WERI-Rb-1 (cell line): ENCODE measurements around the gene GNAS.
A peak's percentile ranks its signal among the peaks of the same experiment; 100 is the strongest.

Source experiments
- DNase-seq: peaks from one replicate; pipeline ENCODE4 v3.0.0-alpha.2; 2020
- H3K27ac ChIP-seq: fragments of 250-450 bp; sonication (Bioruptor Pico); 2 replicates; pipeline ENCODE4 v1.5.1; 2020; ENCODE audit warnings: mild to moderate bottlenecking, moderate library complexity
- H3K27me3 ChIP-seq: fragments of 250-450 bp; sonication (Bioruptor Pico); 2 replicates; pipeline ENCODE4 v1.5.1; 2021; ENCODE audit warnings: mild to moderate bottlenecking, low read depth, moderate library complexity; ENCODE audit not compliant: insufficient read depth, severe bottlenecking
- H3K36me3 ChIP-seq: fragments of 250-450 bp; sonication (Bioruptor Pico); 2 replicates; pipeline ENCODE4 v1.5.1; 2020; ENCODE audit warnings: mild to moderate bottlenecking, moderate library complexity
- H3K4me3 ChIP-seq: 2 replicates; pipeline ENCODE4 v1.5.1; 2011; ENCODE audit warnings: low read depth, mild to moderate bottlenecking, control low read depth, low read length
- H3K9me3 ChIP-seq: fragments of 250-450 bp; sonication (Bioruptor Pico); 2 replicates; pipeline ENCODE4 v1.5.1; 2021; ENCODE audit warnings: mild to moderate bottlenecking, moderate library complexity; ENCODE audit not compliant: severe bottlenecking
- TF ChIP-seq, protein P1 (sequence below): IDR thresholded peaks from 2 replicates; pipeline ENCODE4 v1.5.1; 2011; ENCODE audit warnings: low read depth, mild to moderate bottlenecking, control low read depth, inconsistent platforms, low read length

The GNAS gene

GRCh38 chr20:58842276-58842675 is 10.2 kb upstream of the GNAS start:
- Histone ChIP-seq H3K9me3 (no peaks in the 10 kb centered on the region), H3K27me3 (peaks cover 68% of the 10 kb centered on the region)

GRCh38 chr20:58843128-58843556 is 9.4 kb upstream of the GNAS start:
- peaks cover 4% of the 10 kb centered on the region for H3K36me3 ChIP-seq
- no peak for DNase-seq

More at GRCh38 chr20:58842276-58842675, 10.2 kb upstream of the GNAS start:
- peaks cover 4% of the 10 kb centered on the region for H3K36me3 ChIP-seq
- TF ChIP-seq, protein P1, sequence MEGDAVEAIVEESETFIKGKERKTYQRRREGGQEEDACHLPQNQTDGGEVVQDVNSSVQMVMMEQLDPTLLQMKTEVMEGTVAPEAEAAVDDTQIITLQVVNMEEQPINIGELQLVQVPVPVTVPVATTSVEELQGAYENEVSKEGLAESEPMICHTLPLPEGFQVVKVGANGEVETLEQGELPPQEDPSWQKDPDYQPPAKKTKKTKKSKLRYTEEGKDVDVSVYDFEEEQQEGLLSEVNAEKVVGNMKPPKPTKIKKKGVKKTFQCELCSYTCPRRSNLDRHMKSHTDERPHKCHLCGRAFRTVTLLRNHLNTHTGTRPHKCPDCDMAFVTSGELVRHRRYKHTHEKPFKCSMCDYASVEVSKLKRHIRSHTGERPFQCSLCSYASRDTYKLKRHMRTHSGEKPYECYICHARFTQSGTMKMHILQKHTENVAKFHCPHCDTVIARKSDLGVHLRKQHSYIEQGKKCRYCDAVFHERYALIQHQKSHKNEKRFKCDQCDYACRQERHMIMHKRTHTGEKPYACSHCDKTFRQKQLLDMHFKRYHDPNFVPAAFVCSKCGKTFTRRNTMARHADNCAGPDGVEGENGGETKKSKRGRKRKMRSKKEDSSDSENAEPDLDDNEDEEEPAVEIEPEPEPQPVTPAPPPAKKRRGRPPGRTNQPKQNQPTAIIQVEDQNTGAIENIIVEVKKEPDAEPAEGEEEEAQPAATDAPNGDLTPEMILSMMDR, result no peak
- no peak overlapping the region for H3K4me3 ChIP-seq
- H3K27ac ChIP-seq, result no peak overlapping the region
- DNase-seq, result no peak

GRCh38 chr20:58845706-58846105 is 6.8 kb upstream of the GNAS start:
- Histone ChIP-seq H3K27ac (no peak overlapping the region), H3K9me3 (no peaks in the 10 kb centered on the region), H3K4me3 (no peak overlapping the region), H3K36me3 (peaks cover 4% of the 10 kb centered on the region), H3K27me3 (peaks cover 56% of the 10 kb centered on the region)
- TF ChIP-seq, protein P1, result no peak
- DNase-seq, result no peak

More at GRCh38 chr20:58843128-58843556, 9.4 kb upstream of the GNAS start:
- TF ChIP-seq, protein P1, result no peak
- Histone ChIP-seq H3K4me3 (no peak overlapping the region), H3K27ac (no peak overlapping the region), H3K27me3 (peaks cover 71% of the 10 kb centered on the region), H3K9me3 (no peaks in the 10 kb centered on the region)

DNA sequence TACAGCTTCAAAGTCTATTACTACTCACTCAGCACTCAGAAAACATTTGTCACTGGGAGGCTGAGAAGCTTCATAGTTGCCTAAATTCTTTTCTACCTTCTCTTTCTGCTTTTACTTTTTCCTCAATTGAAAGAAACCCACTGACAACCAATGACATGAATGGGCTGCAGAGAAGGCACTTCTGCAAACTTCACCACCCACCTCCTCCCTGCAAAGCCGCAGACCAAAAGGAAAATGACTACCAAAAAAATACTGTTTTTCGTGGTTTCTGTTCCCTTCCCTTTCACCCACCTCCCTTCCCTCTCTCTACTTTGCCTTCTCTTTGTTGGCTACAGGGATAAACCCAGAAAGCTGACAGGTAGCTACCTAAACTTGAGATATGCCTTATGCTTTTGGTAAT is 5.1 kb upstream of the GNAS start:
- H3K27me3 ChIP-seq, result peaks cover 49% of the 10 kb centered on the region
- DNase-seq, result no peak
- no peaks in the 10 kb centered on the region for H3K36me3 ChIP-seq
- TF ChIP-seq, protein P1, result no peak
- no peak overlapping the region for H3K27ac ChIP-seq
- peaks cover 6% of the 10 kb centered on the region for H3K9me3 ChIP-seq
- no peak overlapping the region for H3K4me3 ChIP-seq

GRCh38 chr20:58850693-58851174 is 1.8 kb upstream of the GNAS start, which contains the start of gene GNAS-AS1:
Gene GNAS-AS1 (minus strand): TSS chr20:58850902.
- Histone ChIP-seq H3K4me3 (peak within 1 kb of the TSS; percentile 54), H3K9me3 (peaks cover 18% of the 10 kb centered on the region), H3K27ac (no peak within 1 kb of the TSS), H3K36me3 (no peaks in the 10 kb centered on the region), H3K27me3 (peaks cover 65% of the 10 kb centered on the region)
- TF ChIP-seq, protein P1, result no peak
- peak; percentile 94 for DNase-seq
